T-helper 2 cell treated with Interferon-gamma antibody and Interleukin-4, amounts not matched to agents 100 ng/mL and 5 ng/mL, for 36 hours (primary cell): ENCODE results near the gene SLC19A1. TPM values are rescaled to one million over a fixed set of nuclear protein-coding genes. Genes with fewer than 3 reads are reported as not detected.

Source experiments
- total RNA-seq: library from RNA; stranded (reverse); gene quantifications from 2 replicates; pipeline ENCODE4 v1.2.3, GENCODE V29; 2022

Gene SLC19A1
- total RNA-seq, 1 donor from 2014 or later = 54.1 TPM

Other genes starting within 250 kb of the SLC19A1 start
- 5.4 and 6.4 TPM in 2 replicates for gene COL18A1, start 137.3 kb downstream of the SLC19A1 start, total RNA-seq
- 5.1 and 5.9 TPM in 2 replicates for gene PCBP3, start 101.3 kb upstream of the SLC19A1 start, total RNA-seq